ENCODE measurements around the gene COL5A1. TPM values are rescaled to one million over a fixed set of nuclear protein-coding genes. Genes with fewer than 3 reads are reported as not detected.

COL5A1 gene
- polyA plus RNA-seq, 3 donors, result 7.0 to 53.3 (median 28.0) TPM

GRCh38 chr9:134870746-134871662 lies 229.4 kb downstream of the COL5A1 start:
- 67 to 77% (median 68%) methylated on average over 30 of the region's 30 CpGs for WGBS, 3 donors
- H3K27ac ChIP-seq (ENCODE audit: low read depth, low read length), result no peak overlapping the region

GRCh38 chr9:134871697-134872340 lies 230.2 kb downstream of the COL5A1 start:
- WGBS, 3 donors, result 40 to 61% (median 57%) methylated on average over 16 of the region's 16 CpGs
- no peak overlapping the region for H3K27ac ChIP-seq (ENCODE audit: low read depth, low read length)

GRCh38 chr9:134872482-134873231 lies 231.1 kb downstream of the COL5A1 start:
- H3K27ac ChIP-seq (ENCODE audit: low read depth, low read length), result no peak overlapping the region
- 73 to 84% (median 80%) methylated on average over 24 of the region's 24 CpGs for WGBS, 3 donors

GRCh38 chr9:134875371-134875770 lies 233.8 kb downstream of the COL5A1 start:
- no peak overlapping the region for H3K27ac ChIP-seq (ENCODE audit: low read depth, low read length)
- 50 to 58% (median 56%) methylated on average over 1 of the region's 1 CpG for WGBS, 3 donors

DNA sequence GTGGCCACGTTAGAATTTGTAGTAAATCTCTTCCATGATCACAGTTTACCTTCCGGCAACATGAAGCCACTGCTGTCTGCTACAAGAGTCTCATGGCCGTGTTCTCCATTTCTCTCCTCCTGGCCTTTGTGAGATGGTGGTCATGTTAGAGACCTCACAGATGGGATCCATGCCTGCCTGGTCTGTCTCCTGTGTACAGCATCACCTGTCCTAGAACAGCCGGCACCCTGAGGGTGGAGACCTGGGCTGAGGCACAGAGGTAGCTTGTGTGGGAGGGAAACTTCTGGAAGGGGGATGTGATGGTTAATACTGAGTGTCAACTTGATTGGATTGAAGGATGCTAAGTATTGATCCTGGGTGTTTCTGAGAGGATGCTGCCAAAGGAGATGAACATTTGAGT lies 235.9 kb downstream of the COL5A1 start:
- no peak overlapping the region for H3K27ac ChIP-seq (ENCODE audit: low read depth, low read length)
- 82 to 91% (median 90%) methylated on average over 4 of the region's 4 CpGs for WGBS, 3 donors

DNA sequence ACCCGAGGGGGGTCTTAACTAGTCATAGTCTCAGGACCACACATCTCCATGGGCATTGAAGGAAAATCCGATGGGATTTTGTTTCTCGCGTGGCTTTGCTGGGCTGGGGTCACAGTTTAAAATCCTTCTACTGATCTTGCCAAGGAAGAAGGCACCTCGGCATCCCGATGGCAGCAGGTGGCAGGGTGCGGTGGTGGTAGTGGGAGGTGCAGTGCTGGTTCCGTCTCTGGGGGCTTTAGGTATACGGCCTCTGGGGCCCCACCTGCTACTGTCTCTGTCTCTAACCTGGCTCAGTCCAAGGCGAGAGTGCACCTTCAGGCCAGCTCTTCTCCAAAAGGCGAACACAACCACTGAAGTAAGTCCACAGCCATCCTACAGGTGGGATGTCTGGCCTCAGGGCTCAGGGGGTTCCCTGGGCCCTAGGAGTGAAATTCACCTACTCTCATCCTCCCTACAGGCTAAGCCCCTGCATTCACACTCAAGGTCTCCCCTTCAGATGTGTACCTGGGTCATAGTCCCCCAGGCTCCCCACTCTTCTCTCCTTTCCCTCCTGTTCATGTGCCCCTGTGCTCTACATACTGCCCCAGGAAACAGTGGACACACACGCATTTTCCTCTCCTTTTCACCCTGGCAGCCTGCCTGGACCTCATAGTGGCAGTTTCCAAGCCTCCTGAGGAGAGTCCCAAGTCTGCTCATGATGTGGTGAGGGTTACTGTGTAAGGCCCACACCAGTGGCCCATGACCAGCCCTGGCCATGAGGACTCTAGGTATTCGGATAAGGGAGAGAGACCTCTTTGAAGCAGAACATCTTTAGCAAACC lies 238.3 kb downstream of the COL5A1 start:
- 77 to 90% (median 88%) methylated on average over 13 of the region's 13 CpGs for WGBS, 3 donors
- H3K27ac ChIP-seq (ENCODE audit: low read depth, low read length), result no peak overlapping the region

- WGBS, 3 donors, result 60 to 78% (median 77%) methylated on average over 25 of the region's 25 CpGs
- no peak within 1 kb of the TSS for H3K27ac ChIP-seq (ENCODE audit: low read depth, low read length)
Measured at GRCh38 chr9:134880484-134881312, 239.1 kb downstream of the COL5A1 start, which contains the start of gene FCN2. Gene FCN2 (plus strand): TSS chr9:134880810. CDS start chr9:134880822, 12 bp downstream.

- 82 to 96% (median 95%) methylated on average over 13 of the region's 13 CpGs for WGBS, 3 donors
- no peak overlapping the region for H3K27ac ChIP-seq (ENCODE audit: low read depth, low read length)
Measured at GRCh38 chr9:134881313-134881670, 239.7 kb downstream of the COL5A1 start.

DNA sequence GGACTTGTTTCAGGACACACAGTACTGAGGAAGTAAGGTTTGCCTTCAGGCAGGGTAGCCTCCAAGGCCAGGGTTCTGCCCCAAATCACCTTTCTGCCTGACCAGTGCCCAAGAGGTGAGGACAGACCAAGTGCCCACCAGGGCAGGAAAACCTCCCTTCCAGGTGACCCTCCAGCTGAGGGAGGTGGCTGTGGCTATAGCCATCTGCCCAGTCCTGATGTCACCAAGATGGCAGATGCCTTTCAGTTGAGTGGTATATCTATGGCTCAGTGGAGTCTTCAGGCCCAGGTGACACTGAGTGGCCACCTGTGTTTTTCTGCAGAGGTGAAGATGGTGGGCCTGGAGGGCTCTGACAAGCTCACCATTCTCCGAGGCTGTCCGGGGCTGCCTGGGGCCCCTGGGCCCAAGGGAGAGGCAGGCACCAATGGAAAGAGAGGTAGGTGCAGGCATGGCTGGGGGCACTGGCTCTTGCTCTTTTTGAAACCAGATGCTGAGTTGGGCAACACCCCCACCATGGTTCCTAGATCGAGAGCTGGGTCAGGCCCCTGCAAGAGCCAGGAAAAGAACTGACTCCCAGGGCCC lies 240.7 kb downstream of the COL5A1 start:
- H3K27ac ChIP-seq (ENCODE audit: low read depth, low read length), result no peak overlapping the region
- WGBS, 3 donors, result 57 to 98% (median 95%) methylated on average over 3 of the region's 3 CpGs

- no peak overlapping the region for H3K27ac ChIP-seq (ENCODE audit: low read depth, low read length)
- 83 to 93% (median 92%) methylated on average over 18 of the region's 18 CpGs for WGBS, 3 donors
Measured at GRCh38 chr9:134883040-134883782, 241.6 kb downstream of the COL5A1 start.

DNA sequence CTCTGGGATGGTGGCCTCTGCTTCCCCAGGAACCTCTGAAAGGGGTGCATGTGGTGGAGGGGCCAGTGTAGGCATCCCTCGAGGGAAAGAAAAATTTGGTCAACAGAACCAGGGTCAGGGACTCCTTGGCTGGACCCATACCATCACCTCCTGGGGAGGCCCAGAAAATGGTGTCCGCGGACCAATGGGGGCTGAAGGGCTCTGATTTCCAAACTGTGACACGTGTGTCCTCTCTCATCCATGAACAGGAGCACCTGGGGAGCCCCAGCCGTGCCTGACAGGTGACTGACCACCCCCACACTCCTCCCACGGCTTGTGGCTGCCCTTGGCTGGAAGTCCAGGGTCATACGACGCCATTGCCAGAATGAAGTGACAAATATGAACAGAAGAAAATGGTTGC lies 242.9 kb downstream of the COL5A1 start:
- WGBS, 3 donors, result 74 to 92% (median 92%) methylated on average over 8 of the region's 8 CpGs

GRCh38 chr9:134885001-134885678 lies 243.5 kb downstream of the COL5A1 start:
- WGBS, 3 donors, result 80 to 94% (median 91%) methylated on average over 18 to 22 of the region's 22 CpGs
- no peak overlapping the region for H3K27ac ChIP-seq (ENCODE audit: low read depth, low read length)

More for the DNA sequence above, 242.9 kb downstream of the COL5A1 start:
- no peak overlapping the region for H3K27ac ChIP-seq (ENCODE audit: low read depth, low read length)

DNA sequence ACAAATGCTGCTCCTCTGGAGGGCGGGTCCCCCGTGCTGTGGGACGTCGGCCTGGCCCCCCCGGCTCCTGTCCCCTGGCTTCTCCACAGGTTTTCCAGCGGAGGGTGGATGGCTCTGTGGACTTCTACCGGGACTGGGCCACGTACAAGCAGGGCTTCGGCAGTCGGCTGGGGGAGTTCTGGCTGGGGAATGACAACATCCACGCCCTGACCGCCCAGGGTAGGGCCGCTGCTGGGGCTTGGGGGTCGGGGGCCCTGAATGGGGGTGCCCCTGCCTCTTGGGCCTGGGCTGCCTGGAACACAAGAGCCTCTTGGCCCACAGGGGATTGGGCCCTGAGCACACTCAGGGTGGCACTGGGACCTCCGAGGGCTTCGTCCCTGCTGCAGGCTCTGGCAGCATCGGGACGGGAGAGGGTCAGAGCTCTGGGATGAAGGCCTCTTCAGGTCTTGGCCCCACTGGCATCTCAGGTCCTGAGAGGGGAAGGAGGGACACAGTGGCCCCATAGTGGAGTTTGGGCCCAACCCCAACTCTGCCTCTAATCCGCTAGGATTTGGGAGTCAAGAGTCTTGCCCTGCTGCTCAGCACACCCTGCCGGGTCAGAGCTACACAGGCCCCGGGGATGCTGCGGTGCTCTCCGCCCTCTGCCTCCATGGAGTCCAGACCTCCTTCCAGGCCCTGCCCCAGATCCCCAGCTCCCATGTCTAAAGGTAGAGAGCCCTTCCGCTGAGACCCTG lies 244.2 kb downstream of the COL5A1 start:
- 79 to 86% (median 83%) methylated on average over 24 of the region's 24 CpGs for WGBS, 3 donors

GRCh38 chr9:134886413-134886913 lies 244.9 kb downstream of the COL5A1 start:
- H3K27ac ChIP-seq (ENCODE audit: low read depth, low read length), result no peak overlapping the region
- 84 to 91% (median 89%) methylated on average over 11 of the region's 11 CpGs for WGBS, 3 donors

More for the DNA sequence above, 244.2 kb downstream of the COL5A1 start:
- no peak overlapping the region for H3K27ac ChIP-seq (ENCODE audit: low read depth, low read length)

DNA sequence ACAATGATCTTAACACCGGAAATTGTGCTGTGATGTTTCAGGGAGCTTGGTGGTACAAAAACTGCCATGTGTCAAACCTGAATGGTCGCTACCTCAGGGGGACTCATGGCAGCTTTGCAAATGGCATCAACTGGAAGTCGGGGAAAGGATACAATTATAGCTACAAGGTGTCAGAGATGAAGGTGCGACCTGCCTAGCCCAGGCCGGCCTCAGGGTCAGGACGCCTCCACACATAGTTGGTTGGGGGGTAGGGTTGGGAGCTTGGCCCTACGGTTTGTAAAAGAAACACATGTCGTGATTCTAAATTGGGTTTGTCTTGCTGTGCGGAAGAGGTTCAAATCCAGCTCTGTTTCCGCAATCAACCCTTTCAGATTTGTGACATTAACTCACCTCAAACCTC lies 245.6 kb downstream of the COL5A1 start:
- H3K27ac ChIP-seq (ENCODE audit: low read depth, low read length), result no peak overlapping the region

More for the DNA sequence above, 245.6 kb downstream of the COL5A1 start:
- WGBS, 3 donors, result 84 to 92% (median 91%) methylated on average over 10 of the region's 10 CpGs

All from adipose tissue (tissue), 3 donors.